Lower leg skin (tissue), 4 donors: ENCODE results near the gene CYREN. TPM values are rescaled to one million over a fixed set of nuclear protein-coding genes. Genes with fewer than 3 reads are reported as not detected.

Experiments used
- DNase-seq, 2 donors: peaks; one replicate each; pipeline ENCODE4 v3.0.0-alpha.2; 2019; ENCODE audit warnings: low spot score in 2 of 2
- H3K4me3 ChIP-seq: fragments of 200-600 bp; sonication (generic); 2 replicates; pipeline ENCODE4 v1.5.1; 2017; ENCODE audit warnings: mild to moderate bottlenecking, low read depth; ENCODE audit not compliant: poor library complexity, severe bottlenecking
- CTCF ChIP-seq, 3 donors: fragments of 450-650 bp; IDR thresholded peaks; one replicate each; pipeline ENCODE4 v1.5.1; 2016; ENCODE audit warnings: antibody characterized with exemption in 3 of 3, mild to moderate bottlenecking in 3 of 3, moderate library complexity in 2 of 3
- POLR2A ChIP-seq, 2 donors: fragments of 450-650 bp; IDR thresholded peaks; one replicate each; pipeline ENCODE4 v1.6.1; 2016 to 2017; ENCODE audit warnings: antibody characterized with exemption in 2 of 2, mild to moderate bottlenecking in 1 of 2, moderate library complexity in 1 of 2
- WGBS, 2 donors: methylation state at CpG; one replicate each; pipeline ENCODE4 v1.1.5; 2018; 5-methylcytosine and 5-hydroxymethylcytosine counted together
- intact Hi-C: fragments of 100-400 bp; cut with DNase I; formaldehyde crosslinking; loops from one replicate; pipeline ENCODE4 v1.15.0; 2023; ENCODE audit warnings: low total_unique reads
- microRNA-seq, 2 donors: library from miRNA; unstranded; fragments of <30 nt; microRNA quantifications; one replicate each; pipeline ENCODE4, GENCODE V29; 2016; ENCODE audit warnings: borderline replicate concordance in 2 of 2, borderline number of aligned reads in 1 of 2
- total RNA-seq, 4 donors: library from RNA; depleted of rRNA; stranded (reverse); fragments of >200 nt; gene quantifications; one replicate each; pipeline ENCODE4 v1.1.0, GENCODE V29; 2016

CYREN gene
- total RNA-seq, 4 donors from 2014 or later = 26.1 to 42.2 (median 30.5) TPM

GRCh38 chr7:135121868-135122267 is 48.6 kb downstream of the CYREN start:
- no peak overlapping the region for H3K4me3 ChIP-seq
- TF ChIP-seq POLR2A (IDR thresholded peaks at IDR 0.05) (no peak), CTCF (IDR thresholded peaks at IDR 0.05) (no peak)
- intact Hi-C loops = no loop called here
- no peak for DNase-seq
- 72 to 89% methylated on average over 6 of the region's 6 CpGs for WGBS, 2 donors

GRCh38 chr7:135117096-135117495 is 53.4 kb downstream of the CYREN start:
- WGBS, 2 donors = 93 to 94% methylated on average over 1 of the region's 1 CpG
- no peak for DNase-seq
- H3K4me3 ChIP-seq = no peak overlapping the region
- intact Hi-C loops = no loop called here
- TF ChIP-seq CTCF (IDR thresholded peaks at IDR 0.05) (no peak), POLR2A (IDR thresholded peaks at IDR 0.05) (no peak)

Small RNA genes lying within 50 kb of the gene (microRNA-seq; reads per million reads assigned to microRNA genes)
- gene MIR6509 = 0.57 to 2.7 reads per million in 2 donors

Other genes with a start within 250 kb of the CYREN start
- gene AGBL3, start 184.2 kb downstream of the CYREN start, total RNA-seq = 1 to 10 TPM in 2 of 4 donors, under 1 TPM in 2; 0.69 to 2.8 (median 0.92) TPM
- gene TMEM140, start 22.6 kb downstream of the CYREN start, total RNA-seq = 1 to 10 TPM; 4.3 to 8.6 (median 7.9) TPM
- gene WDR91, start 40.8 kb upstream of the CYREN start, total RNA-seq = 10 to 100 TPM; 16.7 to 25.0 (median 20.8) TPM
- 1 to 10 TPM in 1 of 4 donors, under 1 TPM in 1, not detected in 2; 0.36 to 5.5 TPM for gene STRA8, start 63.1 kb upstream of the CYREN start, total RNA-seq